B cell (primary cell): Measurements from ENCODE around the gene PUM1. TPM values are rescaled to one million over a fixed set of nuclear protein-coding genes. Genes with fewer than 3 reads are reported as not detected.
A peak's percentile ranks its signal among the peaks of the same experiment; 100 is the strongest.

Experiments used
- ATAC-seq: fragments of 200-7000 bp; cut with Tn5 transposase; one replicate; pipeline ENCODE4 v1.10.0; 2021; ENCODE audit warnings: low read depth, mild to moderate bottlenecking, moderate number of reproducible peaks, moderate library complexity
- CTCF ChIA-PET: fragments of 350-600 bp; sonication (Branson Sonifier 250); formaldehyde crosslinking; loops from one replicate; lab custom pipeline; 2021; ENCODE audit warnings: antibody characterized with exemption, inconsistent platforms; lab: Charles Lee
- POLR2A ChIA-PET: fragments of 350-600 bp; sonication (Branson Sonifier 250); formaldehyde crosslinking; loops from one replicate; lab custom pipeline; 2021; ENCODE audit warnings: antibody characterized with exemption; lab: Charles Lee
- DNase-seq: peaks from one replicate; pipeline ENCODE4 v3.0.0; 2013
- H2AFZ ChIP-seq: 2 replicates; pipeline ENCODE4 v1.6.1; 2012; ENCODE audit warnings: mild to moderate bottlenecking, low read depth, low read length; ENCODE audit not compliant: insufficient read depth, poor library complexity, severe bottlenecking
- H3K27ac ChIP-seq, 2 donors: 1 replicate in 1 of 2; 2 replicates in 1 of 2; pipeline ENCODE4 v1.5.1; 2012 to 2013; ENCODE audit warnings: low read length in 2 of 2, mild to moderate bottlenecking in 2 of 2, moderate library complexity in 1 of 2
- H3K27me3 ChIP-seq, 4 experiments: fragments of 200-600 bp in 1 of 4; sonication (generic) in 1 of 4; replicated peaks in 1 of 4; 1 replicate in 2 of 4; 2 replicates in 2 of 4; pipeline versions ENCODE4 v1.6.1 to v1.7.0; 2013 to 2016; ENCODE audit warnings: low read length in 3 of 4, mild to moderate bottlenecking in 2 of 4, mixed read lengths in 1 of 4, moderate library complexity in 1 of 4; ENCODE audit not compliant: insufficient read depth in 4 of 4, control insufficient read depth in 3 of 4; ENCODE audit errors: control extremely low read depth in 1 of 4
- H3K36me3 ChIP-seq, 2 experiments: replicated peaks in 1 of 2; 1 replicate in 1 of 2; 2 replicates in 1 of 2; pipeline versions ENCODE4 v1.6.1 to v1.7.1; 2013; ENCODE audit warnings: low read length in 1 of 2; ENCODE audit not compliant: insufficient read depth in 2 of 2, control insufficient read depth in 1 of 2; ENCODE audit errors: control extremely low read depth in 1 of 2, extremely low read depth in 1 of 2
- H3K4me1 ChIP-seq, 2 donors: fragments of 200-600 bp in 1 of 2; sonication (generic) in 1 of 2; 1 replicate in 1 of 2; 2 replicates in 1 of 2; pipeline versions ENCODE4 v1.5.1 to v1.6.1; 2013 to 2017; ENCODE audit warnings: low read length in 2 of 2; ENCODE audit not compliant: control insufficient read depth in 2 of 2, insufficient read depth in 2 of 2
- H3K4me2 ChIP-seq: replicated peaks from 2 replicates; pipeline ENCODE3; 2012; ENCODE audit warnings: mild to moderate bottlenecking, low read depth, low read length; ENCODE audit not compliant: poor library complexity, severe bottlenecking
- H3K4me3 ChIP-seq, 5 experiments: fragments of 200-600 bp in 1 of 5; sonication (generic) in 1 of 5; 1 replicate in 3 of 5; 2 replicates in 2 of 5; pipeline versions ENCODE4 v1.5.1 to v1.7.0; 2011 to 2016; ENCODE audit warnings: low read length in 4 of 5, mild to moderate bottlenecking in 4 of 5, low read depth in 2 of 5, control low read depth in 1 of 5, moderate library complexity in 1 of 5; ENCODE audit not compliant: insufficient read depth in 1 of 5; ENCODE audit errors: control extremely low read depth in 1 of 5, extremely low read depth in 1 of 5
- H3K79me2 ChIP-seq: fragments of 200-600 bp; sonication (generic); one replicate; pipeline ENCODE4 v1.6.0; 2016; ENCODE audit warnings: low read length; ENCODE audit not compliant: control insufficient read depth, insufficient read depth
- H3K9ac ChIP-seq: fragments of 200-600 bp; sonication (generic); 2 replicates; pipeline ENCODE4 v1.6.1; 2017; ENCODE audit warnings: mild to moderate bottlenecking, low read length, moderate library complexity
- H3K9me3 ChIP-seq, 3 donors: one replicate each; pipeline versions ENCODE4 v1.6.1 to v1.7.1; 2013; ENCODE audit warnings: low read length in 2 of 3; ENCODE audit not compliant: control insufficient read depth in 2 of 3, insufficient read depth in 1 of 3; ENCODE audit errors: control extremely low read depth in 1 of 3
- H4K20me1 ChIP-seq: 2 replicates; pipeline ENCODE4 v1.6.0; 2012; ENCODE audit warnings: mild to moderate bottlenecking, low read length; ENCODE audit not compliant: insufficient read depth, control insufficient read depth, poor library complexity, severe bottlenecking
- H3K27ac Mint-ChIP-seq: one replicate; pipeline ENCODE4 v1.8.0; 2021; ENCODE audit warnings: mixed read lengths
- H3K27me3 Mint-ChIP-seq: one replicate; pipeline ENCODE4 v1.8.0; 2021; ENCODE audit warnings: mixed read lengths
- H3K4me1 Mint-ChIP-seq: one replicate; pipeline ENCODE4 v1.8.0; 2021; ENCODE audit warnings: mixed read lengths
- H3K4me3 Mint-ChIP-seq: one replicate; pipeline ENCODE4 v1.8.0; 2021; ENCODE audit warnings: mixed read lengths
- H3K9me3 Mint-ChIP-seq: one replicate; pipeline ENCODE4 v1.8.0; 2022; ENCODE audit warnings: mixed read lengths; ENCODE audit not compliant: insufficient read depth
- CTCF ChIP-seq: fragments of 200-600 bp; IDR thresholded peaks from one replicate; pipeline ENCODE4 v1.8.0; 2022; ENCODE audit warnings: antibody characterized with exemption, mild to moderate bottlenecking
- EZH2 ChIP-seq: IDR thresholded peaks from 2 replicates; pipeline ENCODE4 v1.6.1; 2012; ENCODE audit warnings: borderline replicate concordance, low read depth, mild to moderate bottlenecking, moderate library complexity, low read length; ENCODE audit not compliant: insufficient read depth, poor library complexity, severe bottlenecking
- WGBS: methylation state at CpG from one replicate; pipeline ENCODE4 v1.1.5; 2013; ENCODE audit warnings: missing lambda C conversion rate; ENCODE audit not compliant: insufficient coverage; 5-methylcytosine and 5-hydroxymethylcytosine counted together
- intact Hi-C: fragments of 100-400 bp; cut with micrococcal nuclease; formaldehyde crosslinking; loops from one replicate; pipeline ENCODE4 v1.10.0; 2022
- polyA plus RNA-seq: library from polyadenylated mRNA; depleted of rRNA; stranded (reverse); fragments of >200 nt; gene quantifications from 2 replicates; pipeline ENCODE4 v1.2.3, GENCODE V29; 2012
- total RNA-seq, 2 donors: library from RNA; stranded (reverse); fragments of 120-200 nt in 1 of 2; gene quantifications; 1 replicate in 1 of 2; 2 replicates in 1 of 2; pipeline versions ENCODE4 v1.2.3 to v1.2.4, GENCODE V29; 2013 to 2022

PUM1 gene
- total and polyA plus RNA-seq, 2 donors (not counting 1 experiment from before 2014, with no cell fraction given), result 52.8 to 177 TPM

- TF ChIP-seq CTCF, result no peak
- TF ChIP-seq EZH2, result no peak
- no peaks in the 10 kb centered on the region for H3K27me3 Mint-ChIP-seq
- DNase-seq (no peak), ATAC-seq (no peak)
- Histone ChIP-seq H4K20me1 (peaks cover 63% of the 10 kb centered on the region), H3K27ac (no peak overlapping the region), H3K9ac (no peak overlapping the region), H3K36me3 (peaks cover 10 to 52% of the 10 kb centered on the region in 2 experiments), H2AFZ (no peak overlapping the region), H3K79me2 (peaks cover 94% of the 10 kb centered on the region), H3K9me3 (no peaks in the 10 kb centered on the region), H3K4me1 (peaks cover 9 to 10% of the 10 kb centered on the region in 2 donors), H3K27me3 (no peaks in the 10 kb centered on the region), H3K4me2 (no peak overlapping the region), H3K4me3 (no peak overlapping the region)
- intact Hi-C loops, result no loop called here
- WGBS, result no CpG with 5 or more reads among the region's 1 CpG
- H3K9me3 Mint-ChIP-seq, result peaks cover 2% of the 10 kb centered on the region
- no peak overlapping the region for H3K27ac Mint-ChIP-seq
- ChIA-PET CTCF (no interaction called here), POLR2A (no interaction called here)
- peaks cover 45% of the 10 kb centered on the region for H3K4me1 Mint-ChIP-seq
- H3K4me3 Mint-ChIP-seq, result no peak overlapping the region
These were observed 77.5 kb downstream of the PUM1 start for GRCh38 chr1:30988045-30988444.

- TF ChIP-seq CTCF (no peak), EZH2 (no peak)
- peaks cover 54% of the 10 kb centered on the region for H3K4me1 Mint-ChIP-seq
These were observed 78.8 kb downstream of the PUM1 start for GRCh38 chr1:30986755-30987154.

More at GRCh38 chr1:30986755-30987154, 78.8 kb downstream of the PUM1 start:
- ATAC-seq (no peak), DNase-seq (no peak)
- Histone ChIP-seq H3K27me3 (no peaks in the 10 kb centered on the region), H2AFZ (no peak overlapping the region), H3K4me2 (no peak overlapping the region), H3K79me2 (peaks cover 92% of the 10 kb centered on the region), H3K27ac (peak overlapping the region in 1 of 2 donors; percentile 30), H4K20me1 (peaks cover 56% of the 10 kb centered on the region), H3K4me1 (peaks cover 15 to 18% of the 10 kb centered on the region in 2 donors), H3K36me3 (peaks cover 6 to 40% of the 10 kb centered on the region in 2 experiments), H3K9me3 (no peaks in the 10 kb centered on the region), H3K4me3 (no peak overlapping the region), H3K9ac (no peak overlapping the region)
- POLR2A ChIA-PET, result no interaction called here
- CTCF ChIA-PET, result no interaction called here
- Mint-ChIP-seq H3K4me3 (no peak overlapping the region), H3K9me3 (peaks cover 2% of the 10 kb centered on the region), H3K27ac (peak overlapping the region; percentile 18), H3K27me3 (no peaks in the 10 kb centered on the region)
- no CpG with 5 or more reads among the region's 3 CpGs for WGBS
- intact Hi-C loops, result no loop called here
